CD4-positive, alpha-beta T cell treated with Interferon alpha-2 for 1 hour (primary cell): ENCODE data around the gene IRF2.
A peak's percentile ranks its signal among the peaks of the same experiment; 100 is the strongest.

Experiments
- DNase-seq, 2 donors: peaks; one replicate each; pipeline ENCODE4 v3.0.0-alpha.2; 2020 to 2022

IRF2 gene

GRCh38 chr4:184450045-184450444, 24.3 kb downstream of the IRF2 start:
- no peak for DNase-seq

GRCh38 chr4:184448821-184449220, 25.5 kb downstream of the IRF2 start:
- peak; percentile 38 to 40 for DNase-seq

DNA sequence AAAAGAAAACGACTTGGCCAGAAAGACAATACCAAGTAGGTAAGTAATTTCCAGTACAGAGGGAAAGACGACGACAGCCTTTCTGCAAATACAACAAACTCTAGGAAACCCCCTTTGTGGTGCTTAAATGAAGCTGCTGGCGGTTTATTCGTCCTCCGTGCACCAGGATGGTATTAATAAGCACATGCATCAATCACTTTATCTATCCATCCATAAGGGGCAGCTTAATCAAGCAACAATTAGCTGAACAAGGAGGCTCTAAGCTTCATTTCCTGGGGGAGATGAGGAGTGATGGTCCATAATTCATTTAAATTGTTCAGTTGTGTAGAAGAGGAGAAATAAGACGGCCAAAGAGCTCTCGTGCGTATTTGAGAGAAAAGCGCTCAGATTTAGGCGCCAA, 26.2 kb downstream of the IRF2 start:
- DNase-seq = peak in 1 of 2 donors; percentile 14

- no peak for DNase-seq
Measured at GRCh38 chr4:184447664-184448063, 26.7 kb downstream of the IRF2 start.

DNA sequence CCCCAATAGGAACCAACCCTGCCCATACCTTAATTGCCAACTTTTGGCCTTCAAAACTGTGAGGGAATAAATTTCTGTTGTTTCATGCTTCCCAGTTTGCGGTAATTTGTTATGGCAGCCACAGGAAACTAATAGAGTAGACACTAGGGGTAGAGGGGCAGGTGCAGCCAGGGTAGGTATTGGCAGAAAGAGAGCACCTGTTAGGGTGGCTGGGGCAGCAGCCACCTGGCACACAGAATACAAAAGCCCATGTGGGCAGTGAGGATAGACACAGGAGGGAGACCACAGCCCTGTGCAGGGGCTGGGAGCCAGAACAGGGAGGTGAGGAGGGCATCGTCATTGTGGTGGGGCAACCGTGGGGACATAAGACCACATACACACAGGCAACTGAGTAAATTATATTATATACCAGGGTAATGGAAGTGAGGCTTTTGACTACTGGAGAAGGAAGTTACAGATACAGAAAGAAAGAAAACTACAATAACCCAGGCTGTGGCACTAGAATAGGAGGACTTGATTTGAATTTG, 28.2 kb downstream of the IRF2 start:
- no peak for DNase-seq

DNA sequence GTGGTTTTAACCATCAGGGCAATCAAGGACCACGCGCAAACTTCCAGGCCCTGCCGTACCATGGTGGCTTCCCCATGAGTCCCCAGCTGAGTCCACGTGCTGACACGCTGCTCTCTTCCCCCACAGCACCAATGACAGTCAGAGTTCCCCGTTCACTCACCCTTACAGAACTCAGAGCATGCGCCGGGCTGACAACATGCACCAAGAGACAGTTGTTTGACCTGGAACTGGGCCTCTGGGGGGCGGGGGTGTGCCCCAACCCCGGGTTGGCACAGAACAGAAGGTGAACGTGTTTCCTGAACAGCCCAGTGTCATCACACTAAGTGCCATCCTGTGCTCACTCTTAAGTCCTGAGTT, 29.4 kb downstream of the IRF2 start:
- peak; percentile 28 to 47 for DNase-seq

GRCh38 chr4:184444215-184444952, 30.0 kb downstream of the IRF2 start:
- no peak for DNase-seq

- no peak for DNase-seq
Measured at GRCh38 chr4:184443318-184443717, 31.0 kb downstream of the IRF2 start.

GRCh38 chr4:184442314-184442635, 32.1 kb downstream of the IRF2 start:
- DNase-seq = no peak

DNA sequence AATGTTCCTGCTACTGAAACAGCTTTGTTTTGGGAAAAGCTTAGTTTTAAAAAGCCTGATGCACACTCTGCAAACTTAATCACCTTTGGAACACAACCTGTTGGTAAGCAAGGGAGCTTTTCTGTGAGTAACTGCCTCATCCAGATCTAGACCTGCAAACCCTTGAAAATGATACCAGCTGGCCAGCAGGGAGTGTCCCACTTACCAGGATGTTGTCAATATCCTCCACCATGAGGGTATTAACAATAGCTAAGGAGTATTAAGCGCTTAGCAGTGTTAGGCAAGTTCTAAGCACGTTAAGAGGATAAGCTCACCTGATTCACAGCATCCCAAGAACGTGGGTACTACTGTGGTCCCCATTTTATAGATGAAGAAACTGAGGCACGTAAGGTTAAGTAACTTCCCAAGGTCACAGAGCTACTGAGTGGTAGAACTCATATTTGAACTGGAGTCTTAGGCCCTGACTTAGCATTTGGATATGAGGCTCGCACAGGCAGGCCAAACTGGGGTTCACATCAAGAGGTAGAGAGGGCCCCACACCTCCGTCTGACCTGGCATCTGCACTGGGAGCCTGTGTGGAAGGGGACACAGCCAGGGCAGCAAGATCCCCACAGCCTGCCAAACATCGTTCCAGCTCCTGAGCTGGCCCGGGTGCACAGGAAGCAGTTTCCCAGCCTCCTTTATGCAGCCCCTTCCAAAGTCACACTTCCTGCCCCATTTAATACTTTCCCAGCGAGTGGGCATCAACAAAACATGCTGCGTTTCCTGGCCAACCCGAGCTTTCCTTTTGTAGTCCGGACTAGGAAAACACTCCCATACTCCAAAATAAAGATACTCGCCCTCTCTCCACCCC, 32.7 kb downstream of the IRF2 start:
- DNase-seq = no peak

DNA sequence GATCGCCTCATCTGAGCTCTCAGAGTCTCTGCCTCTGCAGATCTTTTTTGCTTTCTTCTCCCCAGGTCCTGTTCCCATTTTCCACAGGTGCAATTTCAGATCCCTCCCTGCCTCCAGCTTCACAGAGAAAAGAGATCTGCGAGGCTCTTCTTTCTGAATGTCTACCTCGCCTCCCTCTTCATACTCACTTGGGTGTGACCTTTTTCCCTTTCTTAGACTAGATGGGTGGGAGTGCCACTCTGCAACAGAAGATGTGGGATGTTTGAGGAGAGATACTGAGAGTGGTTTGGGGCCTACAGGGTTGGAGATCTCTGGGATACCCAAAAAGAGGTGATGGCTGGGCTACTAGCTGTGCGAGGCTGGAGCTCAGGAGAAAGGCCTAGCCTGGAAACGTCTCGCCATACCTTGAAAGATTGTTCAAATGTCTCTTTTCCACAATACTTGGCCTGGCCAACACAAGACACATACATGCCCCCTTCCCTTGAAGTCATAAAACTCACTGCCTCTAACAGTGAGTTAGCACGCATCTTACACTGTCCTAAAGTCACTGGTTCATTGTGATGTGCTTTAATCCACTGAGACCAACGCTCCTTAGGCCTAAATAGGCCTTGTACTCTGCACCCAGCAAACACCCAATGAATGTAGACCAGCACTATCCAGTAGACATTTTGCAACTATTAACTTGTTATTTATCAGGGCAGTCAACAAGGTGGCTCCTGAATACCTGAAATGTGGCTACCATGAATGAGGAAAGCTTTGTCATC, 33.6 kb downstream of the IRF2 start:
- DNase-seq = no peak

- DNase-seq = no peak
Measured at GRCh38 chr4:184439856-184440594, 34.3 kb downstream of the IRF2 start.

DNA sequence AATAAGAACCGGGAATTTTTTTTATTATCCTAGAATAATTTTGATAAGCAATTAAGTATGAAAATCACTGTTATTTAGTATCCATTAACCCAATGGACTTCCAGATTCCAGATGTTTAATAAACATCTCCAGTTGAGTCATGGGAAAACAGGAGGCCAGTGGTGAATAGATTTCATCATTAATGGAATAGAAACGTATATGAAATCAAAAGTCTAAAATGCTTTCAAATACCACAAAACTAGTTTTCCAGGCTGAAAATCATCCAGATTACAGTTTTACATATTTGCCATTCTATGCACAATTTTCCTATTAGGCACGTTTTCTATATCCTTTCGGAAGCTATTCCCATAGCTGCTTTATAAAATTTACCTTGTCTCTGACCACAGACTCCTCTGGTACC, 35.0 kb downstream of the IRF2 start:
- no peak for DNase-seq

- no peak for DNase-seq
Measured at GRCh38 chr4:184438375-184438774, 36.0 kb downstream of the IRF2 start.

DNA sequence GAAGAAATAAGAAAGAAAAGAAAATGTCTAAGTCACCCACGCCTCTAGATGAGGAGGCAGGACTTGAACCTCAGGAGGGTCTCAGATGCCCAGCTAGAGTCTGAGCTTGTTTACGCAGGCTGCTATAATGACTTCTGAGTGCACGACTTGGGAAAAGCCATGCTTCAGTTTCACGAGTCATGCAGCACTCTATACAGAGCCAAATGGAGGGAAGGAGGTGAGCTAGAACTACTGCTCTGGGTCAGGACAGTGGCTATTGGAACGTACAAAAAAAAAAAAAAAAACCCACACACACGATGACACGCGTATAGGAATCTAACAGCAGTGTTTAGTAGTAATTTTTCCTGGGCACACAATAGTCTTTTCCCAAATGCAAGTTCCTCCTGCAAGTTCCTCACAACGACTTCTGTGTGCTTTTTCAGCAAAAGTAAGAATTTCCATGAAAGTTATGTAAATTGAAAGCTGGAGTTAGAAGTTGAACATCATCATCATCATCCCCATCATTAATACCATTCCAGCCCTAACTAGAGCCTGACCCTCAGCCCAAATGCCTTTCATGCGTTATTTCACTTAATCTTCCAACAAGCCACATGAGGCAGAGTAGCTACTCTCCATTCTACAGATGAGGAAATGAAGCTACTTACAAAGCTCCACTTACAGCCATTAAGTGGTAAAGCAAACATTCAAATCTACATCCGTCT, 36.6 kb downstream of the IRF2 start:
- DNase-seq = no peak

- no peak for DNase-seq
Measured at GRCh38 chr4:184434501-184435066, 39.8 kb downstream of the IRF2 start.

DNA sequence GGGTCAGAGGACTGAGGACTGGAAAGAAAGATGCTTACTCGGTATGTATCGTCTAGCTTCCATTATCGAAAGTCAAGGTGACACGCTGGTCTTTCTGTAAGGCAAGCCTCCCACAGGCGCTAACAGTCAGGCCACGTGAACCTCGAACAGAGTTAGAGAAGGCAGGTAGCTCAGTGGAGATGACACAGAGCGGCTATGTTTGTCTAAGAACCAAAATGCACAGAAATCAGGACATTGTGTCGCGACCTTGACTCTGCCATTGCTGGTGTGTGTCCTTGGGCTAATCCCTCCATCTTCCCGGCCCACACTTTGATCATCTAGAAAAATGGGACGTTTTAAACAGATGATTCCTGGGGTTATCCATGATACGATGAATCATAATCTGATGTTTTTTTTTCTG, 40.3 kb downstream of the IRF2 start:
- DNase-seq = no peak

DNA sequence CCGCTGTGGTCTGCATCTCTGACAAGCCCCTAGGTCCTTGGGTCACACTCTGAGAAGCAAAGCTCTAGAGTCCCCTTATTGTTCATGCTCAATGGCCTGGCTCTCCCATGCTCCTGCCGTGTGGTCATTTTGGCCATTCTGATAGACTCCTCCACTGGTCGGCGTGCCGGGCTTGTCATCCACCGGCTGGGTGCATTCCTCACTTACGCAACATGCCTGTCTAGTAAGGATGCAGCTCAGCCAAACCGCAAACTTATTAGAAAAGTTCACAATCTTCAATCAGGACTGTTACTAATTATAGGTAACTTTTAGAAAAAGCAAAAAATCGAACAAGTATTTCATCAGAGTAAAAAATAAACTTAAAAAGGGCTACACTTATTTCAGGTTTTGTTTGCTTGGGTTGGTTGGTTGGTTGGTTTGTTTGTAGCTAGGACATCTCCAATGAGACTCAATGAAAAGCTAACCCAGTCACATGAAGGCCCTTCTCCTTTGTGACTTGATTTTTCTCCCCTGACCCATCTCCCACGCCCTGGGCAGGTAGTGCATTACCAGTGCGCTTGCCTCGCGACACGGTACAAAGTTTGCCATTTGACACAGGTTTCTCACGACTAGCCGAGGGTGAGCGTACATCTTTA, 41.0 kb downstream of the IRF2 start:
- no peak for DNase-seq

DNA sequence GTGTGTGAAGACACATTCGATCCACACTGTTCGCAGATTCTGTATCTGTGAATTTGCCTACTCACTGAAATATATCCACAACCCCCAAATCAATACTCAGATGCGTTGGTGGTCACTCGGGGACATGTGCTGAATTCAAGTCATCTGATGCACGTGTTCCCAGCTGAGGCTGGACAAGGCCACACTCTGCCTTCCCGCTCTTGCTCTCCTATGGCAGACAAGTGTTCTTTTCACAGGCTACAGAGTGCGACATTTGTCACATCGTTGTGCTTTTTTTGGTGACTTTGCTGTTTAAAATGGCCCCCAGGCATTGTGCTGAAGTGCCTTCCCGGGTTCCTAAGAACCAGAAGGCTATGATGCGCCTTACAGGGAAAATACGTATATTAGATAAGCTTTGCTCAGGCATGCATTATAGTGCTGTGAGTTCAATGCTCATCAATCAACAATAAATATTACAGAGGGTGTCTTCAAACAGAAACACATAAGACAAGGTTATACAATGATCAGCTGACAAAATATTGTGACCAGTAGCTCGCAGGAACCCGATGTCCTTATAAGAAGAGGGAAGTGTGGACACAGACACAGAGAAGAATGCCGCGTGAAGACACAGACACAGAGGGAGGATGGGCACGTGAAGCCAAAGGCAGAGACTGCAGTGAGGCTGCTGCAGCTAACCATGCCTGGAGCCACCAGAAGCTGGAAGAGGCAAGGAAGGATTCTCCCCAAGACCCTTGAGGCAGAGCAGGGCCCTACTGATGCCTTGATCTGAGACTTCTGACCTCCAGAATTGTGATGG, 42.0 kb downstream of the IRF2 start:
- no peak for DNase-seq

DNA sequence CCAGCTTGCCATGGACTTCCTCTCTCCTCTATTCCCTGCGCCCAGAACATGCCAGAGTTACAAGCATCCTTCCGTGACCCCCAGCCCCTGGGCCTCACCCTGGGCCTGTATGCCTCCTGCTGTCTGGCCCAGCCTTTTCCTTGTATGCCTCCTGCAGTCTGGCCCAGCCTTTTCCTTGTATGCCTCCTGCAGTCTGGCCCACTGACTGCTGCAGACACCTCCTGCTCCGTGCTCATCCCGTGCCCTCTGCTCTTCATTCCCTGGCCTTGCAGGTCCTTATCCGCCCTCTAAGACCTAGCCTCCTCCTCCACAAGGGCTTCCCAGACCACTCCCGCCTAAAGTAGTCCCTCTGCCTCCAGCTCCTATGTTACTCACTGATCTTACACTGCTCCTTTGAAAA, 44.2 kb downstream of the IRF2 start:
- DNase-seq = no peak
